Type B pancreatic cell (in vitro differentiated cells): Measurements from ENCODE around the gene ARHGEF12. TPM values are rescaled to one million over a fixed set of nuclear protein-coding genes. Genes with fewer than 3 reads are reported as not detected.
A peak's percentile ranks its signal among the peaks of the same experiment; 100 is the strongest.

Experiments used
- DNase-seq: peaks from one replicate; pipeline ENCODE4 v3.0.0; 2021; ENCODE audit warnings: mixed read lengths; ENCODE audit not compliant: unreplicated experiment; ENCODE audit errors: extremely low spot score
- H3K27ac Mint-ChIP-seq: 2 replicates; pipeline ENCODE4 v1.8.0; 2021; ENCODE audit warnings: mild to moderate bottlenecking, mixed read lengths
- H3K27me3 Mint-ChIP-seq: 2 replicates; pipeline ENCODE4 v1.8.0; 2021; ENCODE audit warnings: mixed read lengths
- H3K36me3 Mint-ChIP-seq: 2 replicates; pipeline ENCODE4 v1.8.0; 2021; ENCODE audit warnings: mixed read lengths
- H3K4me1 Mint-ChIP-seq: one replicate; pipeline ENCODE4 v1.8.0; 2021; ENCODE audit warnings: mixed read lengths; ENCODE audit not compliant: unreplicated experiment
- H3K4me3 Mint-ChIP-seq: 2 replicates; pipeline ENCODE4 v1.8.0; 2021; ENCODE audit warnings: mild to moderate bottlenecking, mixed read lengths
- H3K9me3 Mint-ChIP-seq: 2 replicates; pipeline ENCODE4 v1.8.0; 2021; ENCODE audit warnings: mixed read lengths
- total RNA-seq: library from RNA; stranded (reverse); gene quantifications from 2 replicates; pipeline ENCODE4 v1.2.1, GENCODE V29; 2021; ENCODE audit warnings: low replicate concordance
- TF ChIP-seq, protein P1 (sequence below): fragments of 200-600 bp; sonication (generic); conservative IDR thresholded peaks from 2 replicates; pipeline ENCODE4 v1.5.0; 2021; ENCODE audit warnings: antibody characterized with exemption, mild to moderate bottlenecking

The ARHGEF12 gene
- total RNA-seq, 1 donor from 2014 or later: 73.8 TPM

DNA sequence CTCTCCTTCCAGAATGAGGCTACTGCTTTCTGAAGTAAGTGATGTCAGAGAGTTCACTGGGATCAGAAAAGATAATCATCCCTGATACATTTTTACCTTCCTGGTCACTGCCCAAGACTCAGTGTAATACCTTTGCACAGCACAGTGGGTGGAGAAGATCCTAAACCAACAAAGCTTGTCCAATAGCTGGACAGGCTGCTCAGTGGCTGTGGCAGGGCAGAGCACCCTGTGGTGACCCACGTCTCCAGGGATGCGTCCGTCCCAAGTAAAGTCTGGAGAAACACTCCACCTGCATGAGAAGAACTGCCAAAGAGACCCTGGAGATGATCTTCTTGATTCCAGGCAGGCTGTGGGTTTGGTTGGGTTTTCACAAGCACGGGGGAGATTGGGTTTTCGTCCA lies 42.1 kb upstream of the ARHGEF12 start:
- Mint-ChIP-seq H3K27ac (no peak overlapping the region), H3K27me3 (peaks cover 55% of the 10 kb centered on the region), H3K9me3 (no peaks in the 10 kb centered on the region), H3K4me3 (no peak overlapping the region), H3K36me3 (no peaks in the 10 kb centered on the region), H3K4me1 (peaks cover 9% of the 10 kb centered on the region)
- TF ChIP-seq, protein P1, sequence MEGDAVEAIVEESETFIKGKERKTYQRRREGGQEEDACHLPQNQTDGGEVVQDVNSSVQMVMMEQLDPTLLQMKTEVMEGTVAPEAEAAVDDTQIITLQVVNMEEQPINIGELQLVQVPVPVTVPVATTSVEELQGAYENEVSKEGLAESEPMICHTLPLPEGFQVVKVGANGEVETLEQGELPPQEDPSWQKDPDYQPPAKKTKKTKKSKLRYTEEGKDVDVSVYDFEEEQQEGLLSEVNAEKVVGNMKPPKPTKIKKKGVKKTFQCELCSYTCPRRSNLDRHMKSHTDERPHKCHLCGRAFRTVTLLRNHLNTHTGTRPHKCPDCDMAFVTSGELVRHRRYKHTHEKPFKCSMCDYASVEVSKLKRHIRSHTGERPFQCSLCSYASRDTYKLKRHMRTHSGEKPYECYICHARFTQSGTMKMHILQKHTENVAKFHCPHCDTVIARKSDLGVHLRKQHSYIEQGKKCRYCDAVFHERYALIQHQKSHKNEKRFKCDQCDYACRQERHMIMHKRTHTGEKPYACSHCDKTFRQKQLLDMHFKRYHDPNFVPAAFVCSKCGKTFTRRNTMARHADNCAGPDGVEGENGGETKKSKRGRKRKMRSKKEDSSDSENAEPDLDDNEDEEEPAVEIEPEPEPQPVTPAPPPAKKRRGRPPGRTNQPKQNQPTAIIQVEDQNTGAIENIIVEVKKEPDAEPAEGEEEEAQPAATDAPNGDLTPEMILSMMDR: no peak
- DNase-seq: no peak

DNA sequence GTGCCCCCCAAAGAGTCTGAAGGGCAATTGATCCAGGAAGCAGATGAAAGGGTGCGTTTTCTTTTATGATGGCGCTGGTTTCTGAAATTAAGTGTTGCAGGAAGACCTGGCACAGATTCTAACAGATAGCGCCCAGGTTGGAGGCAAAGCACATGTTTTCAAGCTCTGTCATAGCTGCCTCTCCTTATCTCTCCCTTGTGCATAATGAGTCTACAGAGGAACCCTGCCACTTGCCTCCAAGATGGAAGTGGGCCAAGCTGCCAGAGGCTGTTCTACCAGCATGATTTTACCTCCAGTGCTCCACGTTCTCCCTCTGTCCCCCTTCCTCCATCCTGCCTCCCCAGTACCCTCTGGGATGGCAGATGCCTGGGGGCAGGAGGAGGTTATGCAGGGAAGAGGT lies 41.1 kb upstream of the ARHGEF12 start:
- H3K9me3 Mint-ChIP-seq: no peaks in the 10 kb centered on the region
- no peak overlapping the region for H3K27ac Mint-ChIP-seq
- H3K4me3 Mint-ChIP-seq: no peak overlapping the region
- TF ChIP-seq, protein P1: no peak
- H3K36me3 Mint-ChIP-seq: no peaks in the 10 kb centered on the region
- peaks cover 53% of the 10 kb centered on the region for H3K27me3 Mint-ChIP-seq
- peaks cover 4% of the 10 kb centered on the region for H3K4me1 Mint-ChIP-seq
- DNase-seq: no peak

DNA sequence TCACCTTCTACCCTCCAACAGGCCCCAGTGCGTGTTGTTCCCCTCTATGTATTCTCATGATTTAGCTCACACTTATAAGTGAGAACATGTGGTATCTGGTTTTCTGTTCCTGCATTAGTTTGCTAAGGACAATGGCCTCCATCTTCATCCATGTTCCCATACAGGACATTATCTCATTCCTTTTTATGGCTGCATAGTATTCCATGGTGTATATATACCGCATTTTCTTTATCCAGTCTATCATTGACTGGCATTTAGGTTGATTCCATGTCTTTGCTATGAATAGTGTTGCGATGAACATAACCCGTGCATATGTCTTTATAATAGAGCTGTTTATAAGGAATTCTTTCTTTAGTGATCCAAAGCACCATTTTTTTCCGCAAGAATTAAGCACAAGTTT lies 39.7 kb upstream of the ARHGEF12 start:
- Mint-ChIP-seq H3K4me1 (peaks cover 4% of the 10 kb centered on the region), H3K9me3 (no peaks in the 10 kb centered on the region), H3K27ac (no peak overlapping the region), H3K36me3 (no peaks in the 10 kb centered on the region), H3K27me3 (peaks cover 46% of the 10 kb centered on the region), H3K4me3 (no peak overlapping the region)
- DNase-seq: no peak
- TF ChIP-seq, protein P1: no peak

DNA sequence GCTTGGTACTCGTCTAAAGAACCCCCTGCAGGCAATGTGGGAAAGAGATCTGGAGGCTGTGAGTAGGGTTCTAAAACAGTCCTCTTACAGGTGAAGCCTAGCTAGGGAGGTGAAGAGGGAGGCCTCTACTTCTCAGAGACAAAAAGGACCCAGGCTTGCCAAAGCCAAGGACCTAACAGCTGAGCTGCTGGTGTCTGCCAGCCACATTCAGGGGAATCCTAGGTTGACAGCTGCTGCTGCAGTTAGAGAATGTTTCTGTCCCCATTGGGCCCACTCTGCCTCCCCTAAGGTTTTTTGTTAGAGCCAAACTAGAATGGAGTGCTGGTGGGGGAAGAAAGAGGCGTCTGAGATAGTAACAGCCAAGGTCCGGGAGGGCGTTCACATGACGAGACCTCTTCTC lies 37.8 kb upstream of the ARHGEF12 start:
- no peaks in the 10 kb centered on the region for H3K9me3 Mint-ChIP-seq
- TF ChIP-seq, protein P1: no peak
- no peak for DNase-seq

DNA sequence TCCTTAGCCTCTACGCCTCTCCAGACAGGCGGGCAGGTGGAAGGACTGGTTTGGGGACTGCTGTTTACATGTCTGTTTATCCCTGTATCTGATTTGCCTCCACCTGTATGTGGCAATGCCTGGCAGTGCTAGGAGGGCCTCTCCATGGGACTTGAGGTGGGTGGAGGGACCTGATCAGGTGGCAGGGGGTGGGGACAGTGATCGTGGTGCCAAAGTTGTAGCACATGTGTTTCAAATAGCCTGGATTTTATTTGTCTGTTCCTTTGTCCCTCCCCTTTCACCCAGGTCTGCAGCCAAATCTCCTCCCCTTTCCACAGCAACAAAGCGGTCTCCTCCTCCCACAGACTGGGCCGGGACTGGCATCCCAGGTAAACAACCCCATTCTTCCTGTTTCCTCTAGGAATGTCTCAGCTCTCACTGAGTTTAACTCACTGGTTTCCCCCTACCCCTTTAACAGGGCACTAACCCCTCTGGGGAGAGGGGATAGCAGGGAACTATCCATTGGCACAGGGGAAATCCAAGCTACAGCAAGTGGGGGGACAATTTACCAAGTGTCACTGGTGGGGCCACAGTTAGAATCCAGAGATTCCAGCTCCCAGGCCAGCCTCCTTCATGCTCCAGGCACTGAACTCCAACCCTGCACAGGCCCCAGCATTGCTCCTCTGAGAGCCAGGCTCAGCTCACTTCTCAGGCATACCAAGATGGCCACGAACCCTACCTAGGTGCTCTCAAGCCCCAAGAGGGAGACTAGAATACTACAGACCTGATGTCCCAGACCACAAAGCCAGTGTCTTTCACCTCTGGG lies 34.0 kb upstream of the ARHGEF12 start:
- TF ChIP-seq, protein P1: no peak
- Mint-ChIP-seq H3K27ac (peak overlapping the region; percentile 91), H3K36me3 (no peaks in the 10 kb centered on the region)

More for the DNA sequence above, 37.8 kb upstream of the ARHGEF12 start:
- Mint-ChIP-seq H3K27me3 (peaks cover 40% of the 10 kb centered on the region), H3K4me3 (no peak overlapping the region), H3K36me3 (no peaks in the 10 kb centered on the region), H3K27ac (no peak overlapping the region), H3K4me1 (peaks cover 4% of the 10 kb centered on the region)

More for the DNA sequence above, 34.0 kb upstream of the ARHGEF12 start:
- Mint-ChIP-seq H3K27me3 (peaks cover 17% of the 10 kb centered on the region), H3K4me3 (peak overlapping the region; percentile 19), H3K4me1 (peaks cover 16% of the 10 kb centered on the region), H3K9me3 (no peaks in the 10 kb centered on the region)
- no peak for DNase-seq
